HepG2 (cell line): ENCODE data around the gene MMP24OS. TPM values are rescaled to one million over a fixed set of nuclear protein-coding genes. Genes with fewer than 3 reads are reported as not detected.

Experiments
- CHCHD3 ChIP-seq: sonication (generic); formaldehyde crosslinking; IDR thresholded peaks from 2 replicates; pipeline ENCODE4 v1.8.0; 2022; ENCODE audit warnings: mild to moderate bottlenecking, missing genetic modification reagents, moderate library complexity
- FOXK1 ChIP-seq: sonication (generic); formaldehyde crosslinking; IDR thresholded peaks from 2 replicates; pipeline ENCODE4 v1.4.0; 2020; ENCODE audit warnings: low read depth, missing genetic modification reagents, borderline replicate concordance
- HNRNPL ChIP-seq: fragments of 200-400 bp; formaldehyde crosslinking; IDR thresholded peaks from 2 replicates; pipeline ENCODE4 v1.6.1; 2017; ENCODE audit warnings: mild to moderate bottlenecking, low read depth, low read length
- IRF2 ChIP-seq: IDR thresholded peaks from 2 replicates; pipeline ENCODE4 v1.6.1; 2018; ENCODE audit warnings: missing genetic modification reagents, missing compliant biosample characterization
- MLXIP ChIP-seq: sonication (generic); formaldehyde crosslinking; IDR thresholded peaks from 2 replicates; pipeline ENCODE4 v1.9.0; 2021; ENCODE audit warnings: missing genetic modification reagents, borderline replicate concordance
- MYC ChIP-seq: sonication (generic); formaldehyde crosslinking; IDR thresholded peaks from 2 replicates; pipeline ENCODE4 v1.9.0; 2021; ENCODE audit warnings: missing genetic modification reagents, borderline replicate concordance
- PCBP2 ChIP-seq: fragments of 200-400 bp; formaldehyde crosslinking; optimal IDR thresholded peaks from 2 replicates; pipeline ENCODE3; 2018; ENCODE audit warnings: low read length, low read depth; ENCODE audit not compliant: poor library complexity, severe bottlenecking
- PHF8 ChIP-seq: sonication (generic); formaldehyde crosslinking; IDR thresholded peaks from 2 replicates; pipeline ENCODE4 v1.5.0; 2020; ENCODE audit warnings: missing genetic modification reagents
- PRDM4 ChIP-seq: sonication (generic); formaldehyde crosslinking; IDR thresholded peaks from 2 replicates; pipeline ENCODE4 v1.9.0; 2021; ENCODE audit warnings: missing genetic modification reagents, borderline replicate concordance
- TEAD3 ChIP-seq: optimal IDR thresholded peaks from 2 replicates; pipeline ENCODE3; 2016; ENCODE audit warnings: borderline replicate concordance
- ZFYVE20 ChIP-seq: sonication (generic); formaldehyde crosslinking; IDR thresholded peaks from 2 replicates; pipeline ENCODE4 v1.8.0; 2023; ENCODE audit warnings: low read depth, mild to moderate bottlenecking, moderate library complexity, missing genetic modification reagents, borderline replicate concordance
- ZMAT3 ChIP-seq: sonication (generic); formaldehyde crosslinking; conservative IDR thresholded peaks from 2 replicates; pipeline ENCODE4 v1.7.0; 2021; ENCODE audit warnings: missing genetic modification reagents
- ZNF282 ChIP-seq: fragments of 450-650 bp; IDR thresholded peaks from 2 replicates; pipeline ENCODE4 v1.6.1; 2018; ENCODE audit not compliant: partially characterized antibody
- ZNF296 ChIP-seq: sonication (generic); formaldehyde crosslinking; conservative IDR thresholded peaks from 2 replicates; pipeline ENCODE4 v1.5.0; 2020; ENCODE audit warnings: mild to moderate bottlenecking, missing genetic modification reagents
- ZNF547 ChIP-seq: sonication (generic); formaldehyde crosslinking; IDR thresholded peaks from 2 replicates; pipeline ENCODE4 v1.5.1; 2020; ENCODE audit warnings: mild to moderate bottlenecking, missing genetic modification reagents
- ZNF564 ChIP-seq: sonication (generic); formaldehyde crosslinking; IDR thresholded peaks from 2 replicates; pipeline ENCODE4 v1.8.1; 2023; ENCODE audit warnings: mild to moderate bottlenecking, missing genetic modification reagents
- ZNF605 ChIP-seq: sonication (generic); formaldehyde crosslinking; IDR thresholded peaks from 2 replicates; pipeline ENCODE4 v1.8.0; 2022; ENCODE audit warnings: mild to moderate bottlenecking, missing genetic modification reagents
- ZNF704 ChIP-seq: sonication (generic); formaldehyde crosslinking; IDR thresholded peaks from 2 replicates; pipeline ENCODE4 v1.8.1; 2023; ENCODE audit warnings: mild to moderate bottlenecking, inconsistent platforms, moderate library complexity, missing genetic modification reagents, borderline replicate concordance
- ZNF724P ChIP-seq: sonication (generic); formaldehyde crosslinking; IDR thresholded peaks from 2 replicates; pipeline ENCODE4 v1.8.0; 2022; ENCODE audit warnings: missing genetic modification reagents, borderline replicate concordance
- ZNF749 ChIP-seq: sonication (generic); formaldehyde crosslinking; IDR thresholded peaks from 2 replicates; pipeline ENCODE4 v1.8.0; 2022; ENCODE audit warnings: mild to moderate bottlenecking, missing genetic modification reagents, moderate library complexity, borderline replicate concordance
- ZSCAN30 ChIP-seq: sonication (generic); formaldehyde crosslinking; IDR thresholded peaks from 2 replicates; pipeline ENCODE4 v1.5.0; 2020; ENCODE audit warnings: mild to moderate bottlenecking, missing genetic modification reagents
- polyA plus RNA-seq, 8 experiments: library from polyadenylated mRNA; depleted of rRNA in 3 of 8; stranded (reverse) in 7 of 8; unstranded in 1 of 8; fragments of >200 nt; fragmentation: Illumina TruSeq in 4 of 8; extraction: Trizol in 4 of 8; gene quantifications; 2 replicates each; pipeline versions ENCODE4 v1.2.1 to v1.2.3, GENCODE V29; 2011 to 2016; ENCODE audit warnings: low read depth in 4 of 8, missing spikeins in 1 of 8, mixed read lengths in 1 of 8; ENCODE audit not compliant: insufficient read depth in 1 of 8
- total RNA-seq, 5 experiments: library from RNA; depleted of rRNA; stranded (reverse); fragments of >200 nt; fragmentation: Illumina TruSeq; extraction: Trizol; gene quantifications; 2 replicates each; pipeline ENCODE4 v1.2.3, GENCODE V29; 2016; ENCODE audit warnings: low read depth in 1 of 5

Gene MMP24OS
- total and polyA plus RNA-seq, 2 of the 13 experiments (the other 11 are each of a cell fraction or from before 2014, with no cell fraction given): 6.0 to 8.5 TPM

- TF ChIP-seq PRDM4 (CRISPR knock-in tag) (no peak), ZNF282 (no peak), ZNF564 (CRISPR knock-in tag) (no peak), ZFYVE20 (CRISPR knock-in tag) (no peak), ZNF724P (CRISPR knock-in tag) (no peak), ZNF605 (CRISPR knock-in tag) (peak; percentile 47; the same call in 1 of the 2 replicates), ZNF296 (CRISPR knock-in tag) (no peak), ZNF547 (CRISPR knock-in tag) (no peak), HNRNPL (0 out of 2 replicates have a peak, but pooled peaks have one; percentile 67), IRF2 (CRISPR knock-in tag) (no peak), CHCHD3 (CRISPR knock-in tag) (no peak), MYC (CRISPR knock-in tag) (0 out of 2 replicates have a peak, but pooled peaks have one; percentile 39), MLXIP (CRISPR knock-in tag) (no peak), ZNF704 (CRISPR knock-in tag) (0 out of 2 replicates have a peak, but pooled peaks have one; percentile 27), ZNF749 (no peak), PCBP2 (no peak), ZMAT3 (CRISPR knock-in tag) (no peak), PHF8 (CRISPR knock-in tag) (0 out of 2 replicates have a peak, but pooled peaks have one; percentile 16), ZSCAN30 (CRISPR knock-in tag) (no peak), FOXK1 (CRISPR knock-in tag) (no peak), TEAD3 (CRISPR knock-in tag) (peak; percentile 61)
These were observed 14.8 kb upstream of the MMP24OS start (continued) for GRCh38 chr20:35292504-35293285.
